ENCODE data around the gene GRAP2.

DNA sequence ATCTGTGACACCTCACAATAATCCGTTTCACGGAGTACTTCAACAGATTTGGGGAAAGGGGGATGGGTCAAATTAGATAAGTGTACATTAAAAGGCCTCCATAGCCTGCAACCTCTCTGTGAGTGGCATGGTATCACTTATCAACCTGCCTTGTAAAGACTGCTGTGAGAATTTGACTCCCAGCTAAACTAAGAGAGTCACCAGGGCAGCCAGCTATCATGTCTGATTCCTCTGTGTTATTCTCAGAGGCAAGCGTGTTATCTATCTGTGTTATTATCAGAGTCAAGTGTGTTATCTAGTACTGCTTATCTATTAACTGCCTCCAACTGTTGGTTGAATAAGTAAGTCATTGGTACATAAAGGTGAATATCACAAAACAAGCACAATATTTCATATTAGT, 89.8 kb downstream of the GRAP2 start:
- TF ChIP-seq POLR2AphosphoS5 (IDR thresholded peaks at IDR 0.05; ENCODE audit: low read depth, low read length) (no peak), TAF1 (IDR thresholded peaks at IDR 0.05; ENCODE audit: borderline replicate concordance, insufficient read depth, low read length) (no peak), FOXP2 (optimal IDR thresholded peaks at IDR 0.05; ENCODE audit: borderline replicate concordance, extremely low read depth, extremely low read length, insufficient read depth) (no peak)
- TF ChIP-seq, protein P1, sequence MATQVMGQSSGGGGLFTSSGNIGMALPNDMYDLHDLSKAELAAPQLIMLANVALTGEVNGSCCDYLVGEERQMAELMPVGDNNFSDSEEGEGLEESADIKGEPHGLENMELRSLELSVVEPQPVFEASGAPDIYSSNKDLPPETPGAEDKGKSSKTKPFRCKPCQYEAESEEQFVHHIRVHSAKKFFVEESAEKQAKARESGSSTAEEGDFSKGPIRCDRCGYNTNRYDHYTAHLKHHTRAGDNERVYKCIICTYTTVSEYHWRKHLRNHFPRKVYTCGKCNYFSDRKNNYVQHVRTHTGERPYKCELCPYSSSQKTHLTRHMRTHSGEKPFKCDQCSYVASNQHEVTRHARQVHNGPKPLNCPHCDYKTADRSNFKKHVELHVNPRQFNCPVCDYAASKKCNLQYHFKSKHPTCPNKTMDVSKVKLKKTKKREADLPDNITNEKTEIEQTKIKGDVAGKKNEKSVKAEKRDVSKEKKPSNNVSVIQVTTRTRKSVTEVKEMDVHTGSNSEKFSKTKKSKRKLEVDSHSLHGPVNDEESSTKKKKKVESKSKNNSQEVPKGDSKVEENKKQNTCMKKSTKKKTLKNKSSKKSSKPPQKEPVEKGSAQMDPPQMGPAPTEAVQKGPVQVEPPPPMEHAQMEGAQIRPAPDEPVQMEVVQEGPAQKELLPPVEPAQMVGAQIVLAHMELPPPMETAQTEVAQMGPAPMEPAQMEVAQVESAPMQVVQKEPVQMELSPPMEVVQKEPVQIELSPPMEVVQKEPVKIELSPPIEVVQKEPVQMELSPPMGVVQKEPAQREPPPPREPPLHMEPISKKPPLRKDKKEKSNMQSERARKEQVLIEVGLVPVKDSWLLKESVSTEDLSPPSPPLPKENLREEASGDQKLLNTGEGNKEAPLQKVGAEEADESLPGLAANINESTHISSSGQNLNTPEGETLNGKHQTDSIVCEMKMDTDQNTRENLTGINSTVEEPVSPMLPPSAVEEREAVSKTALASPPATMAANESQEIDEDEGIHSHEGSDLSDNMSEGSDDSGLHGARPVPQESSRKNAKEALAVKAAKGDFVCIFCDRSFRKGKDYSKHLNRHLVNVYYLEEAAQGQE (IDR thresholded peaks at IDR 0.05; ENCODE audit: insufficient read depth in 1 of 2, low read depth in 2 of 2, low read length in 2 of 2), result no peak
